ENCODE results near the gene F13A1.

The F13A1 gene

GRCh38 chr6:6243846-6244245 is 76.6 kb downstream of the F13A1 start:
- DNase-seq (ENCODE audit: low read depth) = no peak

GRCh38 chr6:6239598-6240581 is 80.6 kb downstream of the F13A1 start:
- no peak for DNase-seq (ENCODE audit: low read depth)

GRCh38 chr6:6236730-6237469 is 83.6 kb downstream of the F13A1 start:
- DNase-seq (ENCODE audit: low read depth) = no peak

GRCh38 chr6:6235786-6236185 is 84.7 kb downstream of the F13A1 start:
- no peak for DNase-seq (ENCODE audit: low read depth)

GRCh38 chr6:6234963-6235362 is 85.5 kb downstream of the F13A1 start:
- no peak for DNase-seq (ENCODE audit: low read depth)

GRCh38 chr6:6230286-6230685 is 90.2 kb downstream of the F13A1 start:
- no peak for DNase-seq (ENCODE audit: low read depth)

- DNase-seq (ENCODE audit: low read depth) = no peak
These were observed 92.6 kb downstream of the F13A1 start for GRCh38 chr6:6227896-6228295.

- DNase-seq (ENCODE audit: low read depth) = no peak
These were observed 94.5 kb downstream of the F13A1 start for GRCh38 chr6:6225885-6226529.

- no peak for DNase-seq (ENCODE audit: low read depth)
These were observed 95.5 kb downstream of the F13A1 start for GRCh38 chr6:6224933-6225486.

- DNase-seq (ENCODE audit: low read depth) = no peak
These were observed 98.5 kb downstream of the F13A1 start for GRCh38 chr6:6221787-6222535.

GRCh38 chr6:6220718-6221117 is 99.7 kb downstream of the F13A1 start:
- DNase-seq (ENCODE audit: low read depth) = no peak

GRCh38 chr6:6219716-6220115 is 100.7 kb downstream of the F13A1 start:
- no peak for DNase-seq (ENCODE audit: low read depth)

GRCh38 chr6:6218759-6219085 is 101.7 kb downstream of the F13A1 start:
- DNase-seq (ENCODE audit: low read depth) = no peak

- DNase-seq (ENCODE audit: low read depth) = no peak
These were observed 102.4 kb downstream of the F13A1 start for GRCh38 chr6:6217855-6218758.

GRCh38 chr6:6210994-6211393 is 109.5 kb downstream of the F13A1 start:
- DNase-seq (ENCODE audit: low read depth) = no peak

- no peak for DNase-seq (ENCODE audit: low read depth)
These were observed 117.6 kb downstream of the F13A1 start for GRCh38 chr6:6202886-6203285.

- no peak for DNase-seq (ENCODE audit: low read depth)
These were observed 119.3 kb downstream of the F13A1 start for GRCh38 chr6:6201200-6201599.

- DNase-seq (ENCODE audit: low read depth) = no peak
These were observed 120.8 kb downstream of the F13A1 start for GRCh38 chr6:6199678-6200077.

- DNase-seq (ENCODE audit: low read depth) = no peak
These were observed 123.7 kb downstream of the F13A1 start for GRCh38 chr6:6196762-6197161.

- DNase-seq (ENCODE audit: low read depth) = no peak
These were observed 125.4 kb downstream of the F13A1 start for GRCh38 chr6:6195080-6195479.
